Measurements from ENCODE around the gene ROS1.

Gene ROS1

DNA sequence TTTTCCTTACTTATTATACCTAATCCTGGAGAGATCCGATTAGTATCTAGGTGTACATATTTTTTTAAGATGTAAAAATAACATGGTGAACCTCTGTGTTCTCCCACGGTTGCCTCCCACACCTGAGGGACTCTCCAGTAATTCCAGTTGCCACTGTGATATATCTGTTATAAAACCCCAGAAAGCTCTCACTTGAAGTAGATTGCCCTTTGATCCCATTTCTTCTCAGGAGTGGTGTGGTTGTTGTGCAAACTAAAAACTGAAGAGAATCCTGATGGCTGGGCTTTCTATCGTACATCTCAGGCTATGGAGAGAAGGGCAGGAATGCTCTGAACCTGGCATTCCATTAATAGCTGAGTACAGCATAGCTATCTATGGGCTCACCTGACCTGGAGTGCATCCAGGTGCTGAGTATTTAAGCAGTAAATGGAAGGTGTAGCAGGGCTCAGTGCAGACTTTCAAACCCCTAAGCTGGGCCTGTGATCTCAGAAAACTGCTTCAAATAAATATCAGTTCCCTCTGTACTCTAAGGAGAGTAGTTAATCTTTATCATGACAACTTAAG, 119.4 kb downstream of the ROS1 start:
- DNase-seq, result no peak

DNA sequence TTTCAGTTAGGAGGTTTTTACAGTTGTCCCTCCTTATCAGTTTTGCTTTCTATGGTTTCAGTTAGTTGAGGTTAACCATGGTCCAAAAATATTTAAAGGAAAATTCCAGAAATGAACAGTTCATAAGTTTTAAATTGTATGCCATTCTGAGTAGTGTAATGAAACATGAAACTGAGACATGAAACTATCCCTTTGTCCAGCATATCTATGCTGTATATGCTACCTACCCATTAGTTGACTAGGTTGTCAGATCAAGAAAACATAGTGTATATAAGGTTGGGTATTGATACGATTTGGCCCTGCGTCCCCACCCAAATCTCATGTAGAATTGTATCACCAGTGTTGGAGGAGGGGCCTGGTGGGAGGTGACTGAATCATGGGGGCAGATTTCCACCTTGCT, 121.3 kb downstream of the ROS1 start:
- no peak for DNase-seq

DNA sequence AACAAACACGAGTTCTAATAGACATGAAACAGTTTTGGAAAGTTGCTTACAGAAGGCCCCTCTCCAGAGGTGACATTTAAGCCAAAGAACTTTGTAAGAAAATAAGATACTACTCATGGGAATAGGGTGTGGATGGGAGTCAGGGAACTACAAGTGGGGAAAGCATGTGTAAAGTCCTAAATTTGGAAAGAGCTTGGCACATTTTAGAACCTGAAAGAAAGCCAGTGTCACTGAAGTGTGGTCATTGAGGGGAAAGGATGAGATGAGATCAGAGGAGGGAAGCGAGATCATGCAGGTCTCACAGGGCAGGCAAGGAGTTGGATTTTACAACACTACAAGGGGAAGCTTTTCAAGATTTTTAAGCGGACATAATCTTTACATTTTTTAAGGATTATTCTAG, 122.4 kb downstream of the ROS1 start:
- DNase-seq, result no peak

DNA sequence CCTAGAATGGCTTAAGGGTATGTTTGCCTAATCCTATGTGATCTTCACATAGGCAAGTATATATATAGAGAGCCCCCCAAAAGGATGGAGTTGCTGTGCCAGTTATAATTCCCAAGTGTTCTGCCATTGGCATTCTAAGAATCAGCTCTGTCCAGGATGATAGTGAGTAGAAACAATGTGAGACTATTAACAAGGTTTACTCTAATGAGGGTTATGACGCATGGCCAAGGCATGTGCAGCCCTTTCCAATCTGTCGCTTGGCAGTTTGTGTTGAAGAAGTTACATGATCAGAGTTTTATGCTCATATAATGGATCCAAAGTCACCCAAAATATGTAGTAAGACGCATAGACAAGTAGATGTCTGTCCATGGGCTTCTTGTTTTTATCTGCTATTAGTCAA, 126.8 kb downstream of the ROS1 start:
- DNase-seq, result no peak

DNA sequence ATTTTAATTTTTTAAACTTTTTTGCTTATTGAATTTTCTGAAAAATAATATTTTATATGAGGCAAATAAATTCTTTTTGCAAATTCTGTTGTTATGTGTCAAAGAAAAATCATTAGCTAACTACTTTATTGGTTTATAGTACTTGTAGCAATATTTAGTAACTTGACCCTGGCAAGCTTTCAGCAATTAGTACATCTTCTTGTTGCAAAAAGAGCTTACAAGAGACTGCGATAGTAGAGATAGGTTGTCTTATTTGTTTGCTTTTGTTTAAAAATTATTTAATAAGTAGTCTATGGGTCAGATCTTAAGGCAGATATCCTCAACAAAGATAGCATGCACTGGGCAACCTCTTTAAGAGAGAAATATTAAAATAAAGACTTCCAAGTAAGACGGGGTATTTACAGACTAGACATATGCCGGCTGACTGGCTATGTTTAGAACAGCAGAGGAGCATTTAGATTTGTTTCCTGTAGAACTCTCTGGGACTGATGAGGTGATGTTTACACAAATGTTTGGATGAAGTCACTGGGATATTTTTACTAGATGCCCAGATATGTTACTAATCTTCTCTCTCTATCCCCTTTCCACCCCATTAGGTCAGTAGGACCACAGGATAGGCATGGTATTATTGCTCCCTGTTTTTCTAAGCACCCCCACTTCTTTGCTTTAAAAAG, 135.4 kb downstream of the ROS1 start:
- no peak for DNase-seq

DNA sequence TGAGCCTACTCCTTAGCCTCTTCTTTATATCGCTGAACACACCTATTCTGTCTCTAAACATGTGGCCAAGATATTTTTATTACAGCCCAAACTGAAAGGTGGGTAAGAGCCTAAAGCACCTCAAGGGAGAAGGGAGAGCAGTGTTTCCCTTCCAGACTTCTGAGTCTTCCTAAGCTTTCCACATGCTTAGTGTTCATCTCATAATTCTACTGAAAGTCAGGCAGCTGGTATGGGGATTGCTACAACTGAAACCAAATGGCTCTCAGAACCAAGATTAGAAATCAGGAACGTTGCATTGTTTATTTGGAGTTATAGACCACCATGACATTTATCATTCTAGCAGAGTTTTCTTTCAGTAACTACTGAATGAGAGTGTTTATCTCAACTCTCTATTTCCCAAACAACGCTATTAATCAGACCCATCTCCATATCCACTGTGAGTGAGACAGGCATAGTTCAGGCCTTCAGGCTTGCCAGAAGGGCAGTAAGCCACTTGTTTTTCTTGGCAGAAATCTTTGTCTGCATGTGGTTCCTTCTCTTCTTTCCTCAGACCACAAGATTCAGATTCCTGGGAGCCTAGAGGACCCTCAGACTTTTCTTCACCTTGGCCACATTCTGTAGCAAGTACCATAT, 137.5 kb downstream of the ROS1 start:
- DNase-seq, result no peak

DNA sequence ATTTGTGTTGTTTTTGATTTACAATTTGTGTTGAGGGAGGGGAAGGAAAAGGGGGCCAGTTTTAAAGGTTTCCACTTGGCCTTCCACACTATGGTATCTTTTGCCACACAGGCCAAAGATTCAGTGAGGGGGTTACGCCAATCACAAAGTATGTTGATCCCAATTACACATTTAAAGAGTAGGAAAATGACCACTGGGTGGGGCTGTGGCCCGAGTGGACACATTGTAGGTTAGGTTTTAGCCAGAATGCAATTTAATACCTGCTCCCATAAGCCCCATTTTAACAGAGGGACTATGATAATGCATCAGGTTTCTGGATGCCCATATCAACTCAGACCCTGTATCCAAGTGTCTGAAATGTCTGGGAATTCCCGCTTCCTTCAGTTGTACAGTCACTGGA, 144.8 kb downstream of the ROS1 start:
- DNase-seq, result no peak

DNA sequence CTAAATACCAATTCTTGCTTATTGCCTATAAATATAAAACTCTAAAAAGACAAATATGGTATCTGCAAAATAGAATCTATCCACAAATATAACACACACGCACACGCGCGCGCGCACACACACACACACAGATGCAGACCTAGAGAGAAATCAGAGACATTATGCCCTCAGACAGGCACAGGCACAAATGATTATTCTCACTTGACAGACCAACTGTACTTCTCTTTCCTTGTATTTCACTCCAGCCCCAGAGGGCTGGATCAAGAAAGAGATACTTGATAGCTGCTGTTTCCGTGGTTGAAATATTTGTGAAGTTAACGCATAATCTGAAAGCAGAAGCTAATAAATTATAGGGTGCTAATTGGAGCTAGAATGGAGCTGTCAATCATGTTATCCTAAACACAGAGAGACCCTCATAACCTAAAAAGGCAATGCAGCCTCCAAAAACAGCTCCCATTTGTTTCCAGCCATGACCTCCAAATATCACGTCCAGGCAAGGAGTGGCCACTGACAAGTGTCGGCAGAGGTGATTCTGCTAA, 148.9 kb downstream of the ROS1 start:
- DNase-seq, result no peak

DNA sequence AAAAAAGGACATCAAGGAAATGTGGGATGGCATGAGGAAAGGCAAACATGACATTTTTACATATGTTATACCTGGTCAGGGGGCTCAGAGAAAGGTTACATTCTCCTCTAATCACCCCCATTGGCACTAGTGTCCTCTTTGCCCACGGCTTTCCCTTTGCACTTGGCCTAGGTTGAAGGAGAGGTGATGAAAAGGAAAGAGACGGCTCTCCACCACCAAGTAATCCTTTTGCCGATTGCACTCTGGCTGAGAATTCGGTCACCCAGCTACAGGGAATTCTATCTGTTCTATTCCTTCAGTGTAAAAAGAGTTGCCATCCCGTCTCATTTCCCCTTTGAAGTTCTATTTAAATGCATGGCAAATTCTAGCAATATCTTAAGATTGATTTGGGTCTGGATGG, 150.0 kb downstream of the ROS1 start:
- no peak for DNase-seq

DNA sequence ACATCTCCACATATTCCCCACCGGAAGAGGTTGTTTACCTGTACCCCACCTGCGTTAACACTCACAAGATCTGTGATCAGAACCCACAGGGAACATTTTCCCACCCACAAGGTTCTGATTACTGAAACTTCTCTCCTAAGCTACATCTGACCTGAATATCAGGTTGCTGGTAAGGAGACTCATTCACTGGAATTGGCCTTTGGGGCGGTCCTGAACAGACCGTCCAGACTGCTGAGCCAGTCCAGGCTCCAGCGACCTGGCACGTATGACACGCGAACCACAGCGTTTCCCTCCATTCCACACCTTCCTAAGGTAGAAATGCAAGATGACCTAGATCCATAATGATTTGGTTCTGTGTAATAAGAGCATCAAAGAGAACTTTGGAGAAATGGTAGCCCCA, 150.5 kb downstream of the ROS1 start:
- no peak for DNase-seq

DNA sequence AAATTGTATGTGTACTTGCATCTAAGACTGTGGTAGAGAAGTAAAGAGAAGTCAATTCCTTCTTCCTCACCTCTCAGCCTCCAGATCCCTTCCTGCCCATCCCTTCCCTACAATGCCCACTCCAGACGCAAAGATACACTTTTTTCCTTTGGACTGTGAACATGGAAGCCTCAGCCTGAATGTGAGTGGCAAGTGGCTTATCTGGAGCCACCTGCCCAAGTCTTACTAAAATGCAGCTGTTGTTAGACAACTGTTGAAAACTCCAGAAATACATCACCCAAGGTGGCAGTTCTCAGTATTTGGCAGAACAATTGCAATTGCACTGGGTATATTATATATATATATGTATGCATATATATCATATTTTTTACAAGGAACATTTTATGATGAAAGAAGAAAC, 152.9 kb downstream of the ROS1 start:
- no peak for DNase-seq

DNA sequence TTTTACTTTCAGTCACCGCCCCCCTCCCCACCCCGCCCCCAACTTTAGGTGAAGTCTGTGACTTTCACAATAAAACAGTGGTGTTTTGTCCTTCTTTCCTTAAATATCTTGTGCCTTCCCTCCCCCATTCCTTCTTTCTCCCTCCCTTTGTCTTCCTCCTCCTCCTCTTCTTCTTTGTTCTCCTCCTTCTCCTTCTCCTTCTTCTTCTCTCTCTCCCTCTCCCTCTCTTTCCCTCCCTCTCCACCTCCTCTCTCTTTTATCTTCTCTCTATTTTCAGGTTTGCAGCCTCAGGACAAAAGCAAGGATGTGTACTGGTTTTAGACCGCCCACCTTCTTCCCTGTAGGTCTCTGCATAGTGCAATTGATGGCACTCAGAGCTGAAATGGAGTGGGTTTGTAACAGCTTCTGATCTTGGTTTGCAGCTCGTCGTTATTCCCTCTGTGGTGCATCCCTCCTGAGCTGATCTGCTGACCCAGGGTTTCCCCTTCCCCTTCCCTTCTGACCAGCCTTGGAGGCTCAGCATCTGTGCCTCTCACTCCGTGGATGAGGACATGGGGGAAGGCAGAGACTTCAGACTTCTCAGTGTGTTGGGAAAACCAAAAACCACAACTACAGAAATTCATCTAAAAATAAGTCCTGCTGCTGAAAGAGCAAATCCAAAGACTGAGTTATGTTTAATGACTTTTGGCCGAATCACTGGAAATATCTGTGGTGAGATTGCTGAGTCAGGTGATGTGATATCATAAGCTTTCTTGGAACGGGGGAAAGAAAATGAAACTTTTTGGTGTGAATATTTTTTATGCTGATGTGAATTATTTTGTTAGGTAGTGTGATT, 153.5 kb downstream of the ROS1 start:
- no peak for DNase-seq

DNA sequence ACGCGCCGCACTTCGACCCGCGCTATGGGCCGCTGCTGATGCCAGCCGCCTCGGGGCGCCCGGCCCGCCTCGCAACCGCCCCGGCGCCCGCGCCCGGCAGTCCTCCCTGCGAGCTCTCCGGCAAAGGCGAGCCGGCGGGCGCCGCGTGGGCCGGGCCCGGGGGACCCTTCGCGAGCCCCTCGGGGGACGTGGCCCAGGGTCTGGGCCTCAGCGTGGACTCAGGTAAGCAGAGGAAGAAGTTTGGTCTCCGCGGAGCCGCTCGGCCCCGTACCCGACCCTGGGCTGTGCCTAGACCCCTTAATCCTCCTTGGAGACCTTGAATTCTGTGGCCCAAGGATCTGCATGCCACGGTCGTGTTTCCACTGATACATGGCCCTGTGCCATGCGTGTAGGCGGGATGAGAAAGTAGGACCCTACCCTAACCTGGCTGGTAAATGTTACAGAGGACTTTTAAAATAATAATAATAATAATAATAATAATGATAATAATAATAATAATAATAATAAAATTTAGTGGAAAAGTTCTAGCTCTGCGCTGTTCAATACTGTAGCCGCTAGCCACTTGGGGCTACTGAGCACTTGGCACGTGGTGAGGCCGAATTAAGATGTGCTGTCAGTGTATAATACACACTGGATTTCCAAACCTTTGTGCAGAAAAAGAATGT, 154.8 kb downstream of the ROS1 start:
- no peak for DNase-seq

DNA sequence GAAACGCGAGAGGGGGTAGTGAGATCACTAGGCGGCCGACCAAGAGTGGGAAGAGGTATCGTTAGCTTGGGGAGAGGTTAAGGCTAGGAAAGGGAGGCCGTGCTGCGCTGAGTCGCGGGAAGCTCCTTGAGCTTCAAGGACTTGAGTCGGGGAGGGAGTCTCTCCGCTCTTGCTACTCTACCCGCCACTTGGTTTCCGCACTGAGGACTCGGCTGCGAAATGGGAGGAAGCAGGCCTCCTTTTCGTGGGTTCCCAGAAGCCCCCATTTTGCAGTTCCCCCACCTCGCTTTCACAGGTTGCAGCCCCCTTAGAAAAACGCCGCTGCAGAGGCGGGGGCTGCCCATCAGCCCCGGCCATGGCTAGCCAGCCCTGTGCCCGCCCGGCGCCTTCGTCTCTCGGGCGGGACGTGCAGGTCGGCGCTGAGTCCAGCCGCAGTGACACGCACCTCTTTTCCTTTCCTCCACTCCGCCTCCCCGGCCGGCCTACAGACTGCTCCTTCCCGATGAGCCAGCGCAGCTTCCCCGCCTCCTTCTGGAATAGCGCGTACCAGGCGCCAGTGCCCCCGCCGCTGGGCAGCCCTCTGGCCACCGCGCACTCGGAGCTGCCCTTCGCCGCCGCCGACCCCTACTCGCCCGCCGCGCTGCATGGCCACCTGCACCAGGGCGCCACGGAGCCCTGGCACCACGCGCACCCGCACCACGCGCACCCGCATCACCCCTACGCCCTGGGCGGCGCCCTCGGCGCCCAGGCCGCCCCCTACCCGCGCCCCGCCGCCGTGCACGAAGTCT, 155.5 kb downstream of the ROS1 start:
- no peak for DNase-seq

DNA sequence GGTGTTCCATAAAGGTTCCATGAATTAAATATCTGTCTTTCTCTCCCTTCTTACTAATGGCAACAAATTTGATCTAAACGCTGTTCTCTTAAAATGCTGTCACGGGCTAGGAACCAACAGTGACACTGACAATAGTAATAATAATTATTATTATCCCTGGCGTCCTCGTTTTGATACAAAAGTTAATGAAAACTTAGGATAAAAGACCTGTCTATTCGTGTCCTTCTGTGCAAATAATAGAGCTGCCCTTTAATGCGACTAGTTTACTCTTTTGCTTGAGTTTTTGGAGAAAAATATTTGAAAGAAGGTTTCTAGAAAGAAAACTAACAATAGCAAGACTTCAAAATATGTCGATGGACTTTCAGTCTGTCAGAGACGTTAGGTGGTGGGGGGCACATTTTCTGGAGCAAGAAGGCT, 156.1 kb downstream of the ROS1 start:
- no peak for DNase-seq

DNA sequence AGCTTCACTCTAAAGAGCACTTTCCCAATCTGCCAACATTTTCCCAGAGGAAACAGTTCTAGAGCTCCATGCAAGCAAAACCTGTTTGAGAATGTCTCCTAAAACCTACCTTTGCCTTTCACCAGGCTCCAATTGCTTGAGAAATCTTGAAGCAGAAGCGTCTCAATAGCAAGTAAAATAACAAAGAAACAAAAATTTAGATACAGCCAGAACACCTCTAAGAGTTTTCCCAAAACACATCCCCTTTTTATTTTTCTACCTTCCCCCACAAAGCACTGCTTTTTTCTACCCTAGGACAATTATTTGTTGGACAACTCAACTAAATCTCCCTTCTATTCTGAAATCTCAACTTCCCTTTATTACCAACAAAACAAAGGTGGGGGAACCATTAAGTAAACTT, 156.8 kb downstream of the ROS1 start:
- DNase-seq, result no peak

DNA sequence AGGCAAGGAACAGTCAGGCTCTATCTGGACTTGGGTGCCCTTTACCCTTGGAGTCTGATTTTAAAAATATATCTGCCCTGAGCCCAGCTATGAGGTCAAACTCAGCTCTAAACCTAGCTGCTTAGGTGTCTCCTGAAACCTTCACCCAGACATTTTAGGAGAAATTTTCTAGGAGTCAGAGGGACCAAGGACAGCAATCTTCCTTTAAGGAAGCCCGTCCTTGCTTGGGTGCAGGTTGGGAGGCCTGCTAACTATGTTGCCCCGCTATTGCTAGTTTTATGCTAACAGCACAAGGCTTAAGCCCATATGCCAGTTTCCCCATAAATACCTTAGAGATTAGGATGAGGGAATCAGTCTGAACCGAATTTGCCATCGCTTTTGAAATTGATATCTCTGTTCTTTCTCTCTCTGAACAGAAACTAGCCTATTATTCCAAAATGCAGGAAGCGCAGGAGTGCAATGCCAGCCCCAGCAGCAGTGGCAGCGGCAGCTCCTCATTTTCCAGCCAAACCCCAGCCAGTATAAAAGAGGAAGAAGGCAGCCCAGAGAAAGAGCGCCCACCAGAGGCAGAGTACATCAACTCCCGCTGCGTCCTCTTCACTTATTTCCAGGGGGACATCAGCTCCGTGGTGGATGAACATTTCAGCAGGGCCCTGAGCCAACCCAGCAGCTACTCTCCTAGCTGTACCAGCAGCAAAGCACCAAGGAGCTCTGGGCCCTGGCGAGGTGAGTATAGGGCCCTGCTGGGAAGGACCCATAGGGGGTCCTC, 157.8 kb downstream of the ROS1 start:
- no peak for DNase-seq

DNA sequence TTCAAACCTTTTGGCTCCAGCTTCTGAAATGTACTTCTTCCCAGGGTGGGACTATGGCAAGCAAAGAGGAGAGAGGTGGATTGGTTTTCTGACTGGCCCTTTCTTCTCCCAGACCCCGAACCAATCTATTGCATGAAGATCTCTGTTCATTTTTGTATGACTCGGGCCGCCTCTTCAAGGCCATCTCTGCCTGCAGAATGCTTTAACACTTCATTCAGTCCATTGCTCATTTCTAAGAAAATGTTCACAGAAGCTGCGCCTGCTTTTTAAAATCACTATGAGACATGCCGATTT, 158.7 kb downstream of the ROS1 start:
- DNase-seq, result no peak

DNA sequence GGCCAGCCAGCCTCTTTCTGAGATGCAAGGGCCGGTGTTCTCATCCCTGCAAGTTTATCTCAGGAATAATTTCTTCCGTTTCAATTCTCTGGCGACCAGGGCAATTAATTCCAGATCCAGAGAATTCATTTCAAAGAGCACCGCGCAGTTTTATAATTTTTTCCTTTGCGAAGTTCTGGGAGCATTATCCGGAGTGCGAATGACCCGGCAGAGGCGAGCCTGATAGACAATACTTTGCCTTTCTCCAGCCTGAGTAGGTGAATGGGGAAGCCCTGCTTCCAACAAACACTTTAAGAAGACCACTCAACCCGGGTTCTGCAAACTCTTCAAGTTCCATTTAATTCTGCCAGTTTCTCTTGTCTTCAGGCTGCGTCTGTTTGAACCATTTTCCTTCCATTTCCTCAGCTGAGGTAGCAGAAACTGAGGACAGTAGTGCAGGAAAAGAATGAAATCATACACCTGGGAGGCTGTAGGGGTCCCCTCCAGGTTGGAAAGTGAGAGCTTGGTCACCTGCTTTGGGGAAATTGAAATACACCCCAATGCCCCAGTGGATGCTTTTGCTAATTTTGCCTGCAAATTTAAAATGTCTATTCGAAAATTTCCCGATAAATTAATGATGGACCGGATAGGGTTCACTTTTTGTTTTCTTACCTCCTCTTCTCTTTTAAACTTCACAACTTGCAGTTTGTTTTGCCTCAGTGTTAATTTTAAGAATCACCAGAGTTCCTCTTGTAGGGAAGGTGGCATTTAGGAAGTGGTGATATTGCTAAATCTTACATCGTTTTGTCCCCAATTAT, 159.3 kb downstream of the ROS1 start:
- DNase-seq, result no peak

DNA sequence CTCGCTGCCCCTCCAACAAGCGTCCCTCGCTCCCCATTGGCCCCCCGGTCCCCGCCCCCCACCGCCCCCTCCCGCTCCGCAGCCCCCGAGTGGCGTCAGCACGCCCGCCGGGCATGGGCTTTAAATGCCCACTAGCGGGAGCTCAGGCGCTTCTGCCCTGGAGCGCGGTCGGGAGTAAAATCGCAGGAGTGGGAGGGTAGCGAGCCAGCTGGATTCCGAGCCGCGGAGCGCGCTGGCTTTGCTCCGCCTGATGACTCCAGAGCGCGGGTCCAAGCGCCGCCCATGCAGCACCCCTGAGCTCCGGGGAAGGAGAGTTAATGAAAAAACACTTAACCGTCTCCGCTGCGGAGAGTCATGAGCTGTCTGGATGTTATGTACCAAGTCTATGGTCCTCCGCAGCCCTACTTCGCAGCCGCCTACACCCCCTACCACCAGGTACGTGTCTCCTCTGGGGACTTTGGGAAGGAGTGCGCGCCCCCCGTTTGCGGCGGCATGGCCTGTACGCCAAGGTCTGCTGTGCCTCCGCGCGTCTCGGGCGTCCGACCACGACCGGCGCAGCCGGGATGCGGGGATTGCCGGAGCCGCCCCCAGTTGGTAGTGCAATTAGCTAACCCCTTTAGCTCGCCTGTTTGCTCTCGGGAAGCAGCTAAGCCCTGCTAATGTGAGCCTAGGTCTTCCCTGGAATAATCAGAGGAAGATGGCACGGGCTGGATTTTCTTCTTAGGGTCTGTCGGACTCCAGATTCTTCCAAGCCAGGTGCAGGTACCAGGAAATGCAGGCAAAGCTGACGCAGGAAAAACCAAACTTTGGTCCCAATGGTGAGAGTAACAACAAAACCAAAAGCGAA, 160.1 kb downstream of the ROS1 start, which contains the start of gene VGLL2:
VGLL2 (plus strand) TSS at position 149 of the 847 bp plus-strand sequence; CDS start at position 355, 206 bp downstream.
- peak; percentile 38 for DNase-seq
